T-helper 2 cell treated with Interferon-gamma antibody and Interleukin-4, amounts not matched to agents 100 ng/mL and 5 ng/mL, for 36 hours (primary cell): ENCODE data around the gene HDAC7. TPM values are rescaled to one million over a fixed set of nuclear protein-coding genes. Genes with fewer than 3 reads are reported as not detected.

Source experiments
- intact Hi-C: fragments of 100-400 bp; cut with micrococcal nuclease; formaldehyde crosslinking; loops from one replicate; pipeline ENCODE4 v1.15.1; 2023
- total RNA-seq: library from RNA; stranded (reverse); gene quantifications from 2 replicates; pipeline ENCODE4 v1.2.3, GENCODE V29; 2022

The HDAC7 gene
- total RNA-seq, 1 donor from 2014 or later: 150 TPM

GRCh38 chr12:47753021-47754001 is 66.4 kb downstream of the HDAC7 start:
- intact Hi-C loops: no loop called here

GRCh38 chr12:47752552-47752951 is 67.2 kb downstream of the HDAC7 start:
- intact Hi-C loops: no loop called here

- intact Hi-C loops: no loop called here
These were observed 67.6 kb downstream of the HDAC7 start for GRCh38 chr12:47752121-47752520.

GRCh38 chr12:47751561-47751960 is 68.1 kb downstream of the HDAC7 start:
- intact Hi-C loops: no loop called here

GRCh38 chr12:47750916-47751470 is 68.7 kb downstream of the HDAC7 start:
- intact Hi-C loops: no loop called here

- intact Hi-C loops: no loop called here
These were observed 69.4 kb downstream of the HDAC7 start for GRCh38 chr12:47750229-47750798.

GRCh38 chr12:47748899-47749298 is 70.8 kb downstream of the HDAC7 start:
- intact Hi-C loops: no loop called here

- intact Hi-C loops: no loop called here
These were observed 71.2 kb downstream of the HDAC7 start for GRCh38 chr12:47748507-47748828.

- intact Hi-C loops: no loop called here
These were observed 71.9 kb downstream of the HDAC7 start for GRCh38 chr12:47747596-47748506.

- intact Hi-C loops: no loop called here
These were observed 72.6 kb downstream of the HDAC7 start for GRCh38 chr12:47747126-47747525.

- intact Hi-C loops: no loop called here
These were observed 73.2 kb downstream of the HDAC7 start for GRCh38 chr12:47746523-47746922.

- intact Hi-C loops: no loop called here
These were observed 73.6 kb downstream of the HDAC7 start for GRCh38 chr12:47746073-47746472.

- intact Hi-C loops: no loop called here
These were observed 74.1 kb downstream of the HDAC7 start for GRCh38 chr12:47745485-47746041.

- intact Hi-C loops: no loop called here
These were observed 74.8 kb downstream of the HDAC7 start for GRCh38 chr12:47744778-47745436.

- intact Hi-C loops: no loop called here
These were observed 75.6 kb downstream of the HDAC7 start for GRCh38 chr12:47744005-47744651.

- intact Hi-C loops: loop anchor here (2.0 kb wide), 1 partner anchor 29 kb away; no protein-coding TSS in a partner anchor
These were observed 76.3 kb downstream of the HDAC7 start for GRCh38 chr12:47743311-47743860.

GRCh38 chr12:47742253-47742825 is 77.4 kb downstream of the HDAC7 start:
- intact Hi-C loops: loop anchor here (1.0 to 2.0 kb wide), 4 partner anchors 25 to 96 kb away; no protein-coding TSS in a partner anchor

- intact Hi-C loops: no loop called here
These were observed 78.4 kb downstream of the HDAC7 start for GRCh38 chr12:47741340-47741703.

- intact Hi-C loops: no loop called here
These were observed 78.9 kb downstream of the HDAC7 start for GRCh38 chr12:47740606-47741339.
